DOHH2 (cell line): ENCODE data around the gene CKM.

Experiments
- H3F3A ChIP-seq: fragments of 200-600 bp; sonication (generic), shearing (Covaris generic); 2 replicates; pipeline ENCODE4 v1.6.0; 2016; ENCODE audit warnings: antibody characterized with exemption, mild to moderate bottlenecking; ENCODE audit not compliant: control insufficient read depth, insufficient read depth
- H3K27ac ChIP-seq: fragments of 200-600 bp; sonication (generic); 2 replicates; pipeline ENCODE4 v1.5.1; 2014; ENCODE audit warnings: low read depth, mild to moderate bottlenecking, low read length, moderate library complexity
- H3K27me3 ChIP-seq: fragments of 200-600 bp; sonication (generic); 2 replicates; pipeline ENCODE4 v1.6.1; 2014; ENCODE audit warnings: mild to moderate bottlenecking, low read length, mixed read lengths; ENCODE audit not compliant: control insufficient read depth
- H3K36me3 ChIP-seq: fragments of 200-600 bp; sonication (generic); 2 replicates; pipeline ENCODE4 v1.6.1; 2014; ENCODE audit warnings: mild to moderate bottlenecking, low read length, moderate library complexity, mixed read lengths; ENCODE audit not compliant: control insufficient read depth
- H3K4me1 ChIP-seq: fragments of 200-600 bp; sonication (generic); 2 replicates; pipeline ENCODE4 v1.6.1; 2014; ENCODE audit warnings: mild to moderate bottlenecking, low read length, mixed read lengths; ENCODE audit not compliant: control insufficient read depth
- H3K4me2 ChIP-seq: fragments of 200-600 bp; sonication (generic); 2 replicates; pipeline ENCODE4 v1.6.0; 2014; ENCODE audit warnings: mild to moderate bottlenecking, low read length, moderate library complexity
- H3K4me3 ChIP-seq: fragments of 200-600 bp; sonication (generic); 2 replicates; pipeline ENCODE4 v1.5.1; 2014; ENCODE audit warnings: mild to moderate bottlenecking, low read length, mixed read lengths
- H3K79me2 ChIP-seq: fragments of 200-600 bp; sonication (generic); 2 replicates; pipeline ENCODE4 v1.6.1; 2014; ENCODE audit warnings: mild to moderate bottlenecking, low read length, mixed read lengths; ENCODE audit not compliant: control insufficient read depth
- H3K9me2 ChIP-seq: fragments of 200-600 bp; sonication (generic); replicated peaks from 2 replicates; pipeline ENCODE4 v1.6.1; 2014; ENCODE audit warnings: mild to moderate bottlenecking, low read length, mixed read lengths; ENCODE audit not compliant: control insufficient read depth
- H3K9me3 ChIP-seq: fragments of 200-600 bp; sonication (generic); 2 replicates; pipeline ENCODE4 v1.6.1; 2014; ENCODE audit warnings: antibody characterized with exemption, low read length, mixed read lengths; ENCODE audit not compliant: control insufficient read depth, insufficient read depth
- H4K20me1 ChIP-seq: fragments of 200-600 bp; sonication (generic); 2 replicates; pipeline ENCODE4 v1.6.0; 2014; ENCODE audit warnings: low read depth, mild to moderate bottlenecking, antibody characterized with exemption, low read length, moderate library complexity; ENCODE audit not compliant: control insufficient read depth, insufficient read depth
- EZH2phosphoT487 ChIP-seq: fragments of 200-600 bp; sonication (generic); IDR thresholded peaks from 2 replicates; pipeline ENCODE4 v1.6.1; 2017; ENCODE audit warnings: borderline replicate concordance, mild to moderate bottlenecking, antibody characterized with exemption, low read length, moderate library complexity, mixed read lengths
- TF ChIP-seq, protein P1 (sequence below): fragments of 200-600 bp; sonication (generic); IDR thresholded peaks from one replicate; pipeline ENCODE4 v1.5.1; 2014; ENCODE audit warnings: antibody characterized with exemption, mild to moderate bottlenecking, low read depth, low read length; ENCODE audit not compliant: poor library complexity, severe bottlenecking

Gene CKM

DNA sequence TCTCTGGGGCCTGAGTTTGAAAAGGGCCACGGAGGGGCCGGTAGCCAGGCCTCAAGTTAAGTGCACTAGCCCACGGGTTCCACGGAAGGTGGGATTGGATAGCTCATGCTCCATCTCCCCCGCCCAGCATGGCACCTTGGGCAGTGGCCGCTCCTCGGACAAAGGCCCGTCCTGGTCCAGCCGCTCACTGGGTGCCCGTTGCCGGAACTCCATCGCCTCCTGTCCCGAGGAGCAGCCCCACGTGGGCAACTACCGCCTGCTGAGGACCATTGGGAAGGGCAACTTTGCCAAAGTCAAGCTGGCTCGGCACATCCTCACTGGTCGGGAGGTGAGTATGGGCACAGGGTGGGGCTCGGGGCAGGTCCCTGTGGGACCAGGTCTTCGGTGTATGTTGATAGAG lies 63.8 kb downstream of the CKM start:
- no peak overlapping the region for H3K4me3 ChIP-seq
- no peaks in the 10 kb centered on the region for H3K9me2 ChIP-seq
- no peaks in the 10 kb centered on the region for H3K27me3 ChIP-seq
- no peaks in the 10 kb centered on the region for H3K79me2 ChIP-seq
- TF ChIP-seq EZH2phosphoT487: no peak
- TF ChIP-seq, protein P1, sequence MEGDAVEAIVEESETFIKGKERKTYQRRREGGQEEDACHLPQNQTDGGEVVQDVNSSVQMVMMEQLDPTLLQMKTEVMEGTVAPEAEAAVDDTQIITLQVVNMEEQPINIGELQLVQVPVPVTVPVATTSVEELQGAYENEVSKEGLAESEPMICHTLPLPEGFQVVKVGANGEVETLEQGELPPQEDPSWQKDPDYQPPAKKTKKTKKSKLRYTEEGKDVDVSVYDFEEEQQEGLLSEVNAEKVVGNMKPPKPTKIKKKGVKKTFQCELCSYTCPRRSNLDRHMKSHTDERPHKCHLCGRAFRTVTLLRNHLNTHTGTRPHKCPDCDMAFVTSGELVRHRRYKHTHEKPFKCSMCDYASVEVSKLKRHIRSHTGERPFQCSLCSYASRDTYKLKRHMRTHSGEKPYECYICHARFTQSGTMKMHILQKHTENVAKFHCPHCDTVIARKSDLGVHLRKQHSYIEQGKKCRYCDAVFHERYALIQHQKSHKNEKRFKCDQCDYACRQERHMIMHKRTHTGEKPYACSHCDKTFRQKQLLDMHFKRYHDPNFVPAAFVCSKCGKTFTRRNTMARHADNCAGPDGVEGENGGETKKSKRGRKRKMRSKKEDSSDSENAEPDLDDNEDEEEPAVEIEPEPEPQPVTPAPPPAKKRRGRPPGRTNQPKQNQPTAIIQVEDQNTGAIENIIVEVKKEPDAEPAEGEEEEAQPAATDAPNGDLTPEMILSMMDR: no peak
- H3K9me3 ChIP-seq: no peaks in the 10 kb centered on the region
- no peak overlapping the region for H3K27ac ChIP-seq
- no peaks in the 10 kb centered on the region for H3K36me3 ChIP-seq
- no peaks in the 10 kb centered on the region for H3F3A ChIP-seq
- H3K4me2 ChIP-seq: no peak overlapping the region
- peaks cover under 1% of the 10 kb centered on the region; the same call in 1 of the 2 replicates for H3K4me1 ChIP-seq
- no peaks in the 10 kb centered on the region for H4K20me1 ChIP-seq

DNA sequence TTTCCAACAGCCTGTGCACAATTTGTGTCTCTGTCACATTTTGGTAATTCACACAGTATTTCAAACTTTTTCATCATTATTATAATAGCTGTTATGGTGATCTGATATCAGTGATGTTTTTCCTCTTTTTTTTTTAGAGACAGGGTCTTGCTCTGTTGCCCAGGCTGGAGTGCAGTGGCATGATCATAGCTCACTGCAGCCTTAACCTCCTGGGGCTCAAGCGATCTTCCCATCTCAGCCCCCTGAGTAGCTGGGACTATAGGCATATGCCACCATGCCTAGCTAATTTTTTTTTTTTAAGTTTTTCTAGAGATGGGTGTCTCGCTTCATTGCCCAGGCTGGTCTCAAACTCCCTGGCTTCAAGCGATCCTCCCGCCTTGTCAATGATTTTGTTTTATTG lies 65.8 kb downstream of the CKM start:
- peaks cover 6% of the 10 kb centered on the region; the same call in 1 of the 2 replicates for H3K79me2 ChIP-seq

More for the DNA sequence above, 65.8 kb downstream of the CKM start:
- Histone ChIP-seq H3K4me2 (no peak overlapping the region), H3K27ac (no peak overlapping the region), H3K27me3 (no peaks in the 10 kb centered on the region), H3K9me2 (no peaks in the 10 kb centered on the region), H3K36me3 (no peaks in the 10 kb centered on the region), H4K20me1 (no peaks in the 10 kb centered on the region), H3K4me1 (peaks cover 13% of the 10 kb centered on the region), H3K4me3 (no peak overlapping the region), H3K9me3 (no peaks in the 10 kb centered on the region), H3F3A (no peaks in the 10 kb centered on the region)
- no peak for TF ChIP-seq EZH2phosphoT487
- TF ChIP-seq, protein P1: no peak
